ENCODE data around the gene ACOXL. TPM values are rescaled to one million over a fixed set of nuclear protein-coding genes. Genes with fewer than 3 reads are reported as not detected.

Gene ACOXL
- total RNA-seq, 4 donors from 2014 or later = 0.64 TPM; not detected in 3

DNA sequence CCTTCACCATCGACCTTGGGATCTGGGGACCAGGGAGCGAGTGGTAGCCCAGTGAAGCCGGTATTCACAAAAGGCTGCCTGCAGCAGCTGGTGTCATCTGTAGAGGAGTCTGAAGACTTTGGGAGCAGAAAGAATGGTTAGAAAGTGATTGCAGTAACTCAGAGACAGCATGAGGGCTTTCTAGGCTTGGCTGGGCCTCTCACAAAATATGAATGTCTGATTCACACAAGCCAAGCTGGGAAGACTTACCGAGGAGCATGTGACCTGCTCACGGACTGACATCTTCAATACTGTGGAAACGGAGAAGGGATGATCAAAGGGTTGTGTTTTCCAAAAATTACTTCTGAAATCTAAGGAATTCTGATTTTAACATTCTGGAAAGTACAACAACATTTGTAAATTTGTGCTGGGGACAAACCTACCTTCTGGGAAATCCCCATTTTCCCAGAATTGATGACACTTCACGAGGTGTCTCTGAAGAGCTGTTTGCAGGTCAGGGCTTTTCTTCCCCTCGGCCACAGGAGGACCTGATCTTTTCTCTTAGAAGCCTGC lies 111.7 kb downstream of the ACOXL start:
- no peaks in the 10 kb centered on the region for H3K27me3 ChIP-seq
- H3K9me3 ChIP-seq = no peaks in the 10 kb centered on the region
- no peak overlapping the region for H3K27ac ChIP-seq
- no peaks in the 10 kb centered on the region for H3K36me3 ChIP-seq
- H3K4me3 ChIP-seq = no peak overlapping the region
- DNase-seq (ENCODE audit: low spot score in 2 of 2) = no peak
- TF ChIP-seq POLR2AphosphoS5 (IDR thresholded peaks at IDR 0.05) (no peak), CTCF (IDR thresholded peaks at IDR 0.05) (no peak), EP300 (IDR thresholded peaks at IDR 0.05) (no peak), POLR2A (IDR thresholded peaks at IDR 0.05) (no peak)
- WGBS = 71% methylated on average over 8 of the region's 8 CpGs
- no peaks in the 10 kb centered on the region for H3K4me1 ChIP-seq

DNA sequence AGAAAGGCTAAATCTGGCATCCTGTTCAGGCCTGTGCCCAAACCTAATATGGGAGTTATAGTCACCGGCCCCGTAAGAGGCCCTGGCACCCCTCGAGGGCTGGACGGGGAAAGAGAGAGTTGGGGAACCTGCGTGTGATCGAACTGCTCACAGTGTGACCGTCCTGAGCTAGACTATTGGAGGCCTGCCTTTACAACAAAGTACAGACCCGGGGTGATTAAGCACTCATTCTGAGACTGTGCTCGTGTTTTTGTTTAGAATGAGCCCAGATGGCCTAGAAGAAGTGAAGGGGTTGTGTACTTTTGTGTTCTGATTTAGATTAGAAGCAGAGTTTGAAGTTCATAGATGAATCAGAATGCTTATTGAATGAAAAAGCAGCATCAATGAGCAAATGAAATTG lies 115.3 kb downstream of the ACOXL start:
- WGBS = 81% methylated on average over 9 of the region's 9 CpGs
- H3K4me1 ChIP-seq = no peaks in the 10 kb centered on the region
- H3K9me3 ChIP-seq = no peaks in the 10 kb centered on the region
- no peaks in the 10 kb centered on the region for H3K27me3 ChIP-seq
- DNase-seq (ENCODE audit: low spot score in 2 of 2) = no peak
- no peaks in the 10 kb centered on the region for H3K36me3 ChIP-seq
- no peak overlapping the region for H3K4me3 ChIP-seq
- H3K27ac ChIP-seq = no peak overlapping the region
- TF ChIP-seq POLR2A (IDR thresholded peaks at IDR 0.05) (no peak), EP300 (IDR thresholded peaks at IDR 0.05) (no peak), CTCF (IDR thresholded peaks at IDR 0.05) (no peak), POLR2AphosphoS5 (IDR thresholded peaks at IDR 0.05) (no peak)

DNA sequence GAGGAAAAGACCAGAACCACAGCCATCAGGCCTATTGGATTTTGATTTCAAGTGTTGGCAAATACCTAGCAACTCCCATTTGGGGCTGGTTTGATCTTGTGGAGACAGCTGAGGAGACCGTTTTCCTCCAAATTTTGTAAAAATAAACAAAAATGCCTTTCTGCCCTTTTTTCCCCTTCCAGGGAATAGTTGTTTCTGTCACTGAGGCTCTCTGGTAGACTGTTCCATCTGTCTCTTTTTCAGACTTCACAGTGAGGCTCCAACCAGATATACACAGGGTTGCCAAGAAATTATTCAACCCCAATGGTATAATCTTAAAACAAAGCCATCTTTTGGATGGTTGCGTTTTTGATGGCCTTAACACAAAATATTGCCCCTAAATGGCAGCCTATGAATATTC lies 115.7 kb downstream of the ACOXL start:
- Histone ChIP-seq H3K4me1 (no peaks in the 10 kb centered on the region), H3K9me3 (no peaks in the 10 kb centered on the region), H3K4me3 (no peak overlapping the region), H3K27ac (no peak overlapping the region), H3K27me3 (no peaks in the 10 kb centered on the region), H3K36me3 (no peaks in the 10 kb centered on the region)
- TF ChIP-seq POLR2A (IDR thresholded peaks at IDR 0.05) (no peak), POLR2AphosphoS5 (IDR thresholded peaks at IDR 0.05) (no peak)
- WGBS = 75% methylated on average over 2 of the region's 2 CpGs
- no peak for DNase-seq (ENCODE audit: low spot score in 2 of 2)

- H3K27ac ChIP-seq = no peak overlapping the region
- DNase-seq (ENCODE audit: low spot score in 2 of 2) = no peak
- WGBS = 85% methylated on average over 13 of the region's 13 CpGs
These were observed 116.2 kb downstream of the ACOXL start for GRCh38 chr2:110848519-110849030.

GRCh38 chr2:110851531-110851930 lies 119.2 kb downstream of the ACOXL start:
- peak in 1 of 2 donors; percentile 57 for DNase-seq (ENCODE audit: low spot score in 2 of 2)
- 91% methylated on average over 11 of the region's 13 CpGs for whole genome bisulfite sequencing
- Histone ChIP-seq H3K4me1 (no peaks in the 10 kb centered on the region), H3K4me3 (no peak overlapping the region), H3K27me3 (no peaks in the 10 kb centered on the region), H3K36me3 (no peaks in the 10 kb centered on the region), H3K27ac (no peak overlapping the region), H3K9me3 (no peaks in the 10 kb centered on the region)
- TF ChIP-seq POLR2A (IDR thresholded peaks at IDR 0.05) (no peak), CTCF (IDR thresholded peaks at IDR 0.05) (no peak), EP300 (IDR thresholded peaks at IDR 0.05) (no peak), POLR2AphosphoS5 (IDR thresholded peaks at IDR 0.05) (no peak)

More at GRCh38 chr2:110848519-110849030, 116.2 kb downstream of the ACOXL start:
- H3K36me3 ChIP-seq = no peaks in the 10 kb centered on the region
- H3K9me3 ChIP-seq = no peaks in the 10 kb centered on the region
- TF ChIP-seq CTCF (IDR thresholded peaks at IDR 0.05) = no peak
- TF ChIP-seq POLR2A (IDR thresholded peaks at IDR 0.05) = no peak
- TF ChIP-seq EP300 (IDR thresholded peaks at IDR 0.05) = no peak
- no peak overlapping the region for H3K4me3 ChIP-seq
- no peaks in the 10 kb centered on the region for H3K27me3 ChIP-seq
- no peaks in the 10 kb centered on the region for H3K4me1 ChIP-seq

DNA sequence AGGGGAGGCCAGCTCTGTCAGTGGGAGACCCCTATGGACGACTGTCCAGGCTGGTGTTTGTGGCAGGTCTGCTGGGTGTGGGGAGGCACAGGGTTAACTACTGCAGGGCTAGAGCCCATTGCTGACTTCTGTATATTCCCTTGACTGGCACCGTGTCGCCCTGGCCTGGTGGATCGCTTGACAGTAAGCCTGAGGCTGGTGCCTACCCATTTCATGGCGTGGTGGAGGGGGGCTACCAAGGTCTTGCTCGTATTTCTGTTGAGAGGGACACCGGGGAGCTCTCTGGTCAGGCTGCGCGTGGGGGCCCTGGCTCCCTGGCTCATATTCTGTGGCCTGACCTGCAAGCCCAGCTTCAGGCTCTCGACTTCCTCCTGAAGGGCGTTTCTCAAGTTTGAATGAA lies 119.7 kb downstream of the ACOXL start:
- H3K36me3 ChIP-seq = no peaks in the 10 kb centered on the region
- no peak overlapping the region for H3K4me3 ChIP-seq
- no peak overlapping the region for H3K27ac ChIP-seq
- no peaks in the 10 kb centered on the region for H3K27me3 ChIP-seq
- H3K4me1 ChIP-seq = no peaks in the 10 kb centered on the region
- 73% methylated on average over 11 of the region's 11 CpGs for WGBS
- peak in 1 of 2 donors; percentile 47 for DNase-seq (ENCODE audit: low spot score in 2 of 2)
- TF ChIP-seq EP300 (IDR thresholded peaks at IDR 0.05) (no peak), POLR2A (IDR thresholded peaks at IDR 0.05) (no peak), POLR2AphosphoS5 (IDR thresholded peaks at IDR 0.05) (no peak), CTCF (IDR thresholded peaks at IDR 0.05) (no peak)
- H3K9me3 ChIP-seq = no peaks in the 10 kb centered on the region
